ENCODE measurements around the gene KRT6C. TPM values are rescaled to one million over a fixed set of nuclear protein-coding genes. Genes with fewer than 3 reads are reported as not detected.

KRT6C gene
- total RNA-seq, 4 donors from 2014 or later: 99.0 to 3,532 (median 1,742) TPM

Other genes starting within 250 kb of the KRT6C start
- 100 to 1,000 TPM in 1 of 4 donors, 10 to 100 TPM in 3; 18.7 to 118 (median 64.4) TPM for gene KRT7, start 240.6 kb downstream of the KRT6C start, total RNA-seq
- gene KRT86, start 199.2 kb downstream of the KRT6C start, total RNA-seq: not detected
- not detected for gene KRT81, start 182.3 kb downstream of the KRT6C start, total RNA-seq
- gene KRT83, start 152.4 kb downstream of the KRT6C start, total RNA-seq: not detected
- gene KRT85, start 106.3 kb downstream of the KRT6C start, total RNA-seq: not detected
- under 1 TPM in 1 of 4 donors, not detected in 3; 0.30 TPM for gene KRT84, start 88.2 kb downstream of the KRT6C start, total RNA-seq
- not detected for gene KRT82, start 67.5 kb downstream of the KRT6C start, total RNA-seq
- under 1 TPM in 1 of 4 donors, not detected in 3; 0.44 TPM for gene KRT75, start 39.4 kb downstream of the KRT6C start, total RNA-seq
- gene KRT6B, start 21.7 kb downstream of the KRT6C start, total RNA-seq: 1,000 to 10,000 TPM in 3 of 4 donors, 100 to 1,000 TPM in 1; 308 to 3,585 (median 1,609) TPM
- over 10,000 TPM in 3 of 4 donors, 1,000 to 10,000 TPM in 1; 1,263 to 22,053 (median 17,717) TPM for gene KRT6A, start 19.5 kb upstream of the KRT6C start, total RNA-seq
- gene KRT5, start 46.6 kb upstream of the KRT6C start, total RNA-seq: over 10,000 TPM in 1 of 4 donors, 1,000 to 10,000 TPM in 3; 7,921 to 12,107 (median 9,375) TPM
- not detected for gene KRT71, start 79.3 kb upstream of the KRT6C start, total RNA-seq
- gene KRT74, start 100.0 kb upstream of the KRT6C start, total RNA-seq: 1 to 10 TPM in 1 of 4 donors, under 1 TPM in 1, not detected in 2; 0.19 to 6.7 TPM
- not detected for gene KRT72, start 127.7 kb upstream of the KRT6C start, total RNA-seq
- gene KRT73, start 144.8 kb upstream of the KRT6C start, total RNA-seq: under 1 TPM in 1 of 4 donors, not detected in 3; 0.15 TPM
- under 1 TPM in 2 of 4 donors, not detected in 2; 0.95 to 0.99 TPM for gene KRT2, start 178.4 kb upstream of the KRT6C start, total RNA-seq
- 10 to 100 TPM in 1 of 4 donors, 1 to 10 TPM in 2, under 1 TPM in 1; 0.19 to 43.7 (median 2.4) TPM for gene KRT1, start 206.6 kb upstream of the KRT6C start, total RNA-seq
- gene KRT77, start 229.7 kb upstream of the KRT6C start, total RNA-seq: not detected

Data from esophagus squamous epithelium (tissue), 4 donors.